Mesodermal cell (in vitro differentiated cells): Measurements from ENCODE around the gene RUFY1.

Source experiments
- H3K27ac ChIP-seq: 2 replicates; pipeline ENCODE4 v1.7.0; 2013; ENCODE audit warnings: mild to moderate bottlenecking, low read depth, low read length, moderate library complexity; ENCODE audit not compliant: severe bottlenecking
- H3K36me3 ChIP-seq: 2 replicates; pipeline ENCODE4 v1.7.1; 2013; ENCODE audit warnings: mild to moderate bottlenecking, low read length, moderate library complexity; ENCODE audit not compliant: control insufficient read depth, insufficient read depth
- H3K4me1 ChIP-seq: one replicate; pipeline ENCODE4 v1.7.1; 2013; ENCODE audit warnings: mild to moderate bottlenecking, low read length; ENCODE audit not compliant: insufficient read depth, control insufficient read depth, poor library complexity, severe bottlenecking
- H3K4me3 ChIP-seq: 2 replicates; pipeline ENCODE4 v1.7.0; 2013; ENCODE audit warnings: low read length, control low read depth, mild to moderate bottlenecking; ENCODE audit not compliant: insufficient read depth, poor library complexity, severe bottlenecking; ENCODE audit errors: extremely low read depth
- H3K9me3 ChIP-seq: 2 replicates; pipeline ENCODE4 v1.7.1; 2013; ENCODE audit warnings: mild to moderate bottlenecking, low read length, moderate library complexity; ENCODE audit not compliant: control insufficient read depth
- WGBS, 2 experiments: methylation state at CpG; one replicate each; pipeline ENCODE4 v1.1.5; 2013; ENCODE audit warnings: missing lambda C conversion rate in 2 of 2; ENCODE audit not compliant: insufficient coverage in 2 of 2; 5-methylcytosine and 5-hydroxymethylcytosine counted together

The RUFY1 gene

DNA sequence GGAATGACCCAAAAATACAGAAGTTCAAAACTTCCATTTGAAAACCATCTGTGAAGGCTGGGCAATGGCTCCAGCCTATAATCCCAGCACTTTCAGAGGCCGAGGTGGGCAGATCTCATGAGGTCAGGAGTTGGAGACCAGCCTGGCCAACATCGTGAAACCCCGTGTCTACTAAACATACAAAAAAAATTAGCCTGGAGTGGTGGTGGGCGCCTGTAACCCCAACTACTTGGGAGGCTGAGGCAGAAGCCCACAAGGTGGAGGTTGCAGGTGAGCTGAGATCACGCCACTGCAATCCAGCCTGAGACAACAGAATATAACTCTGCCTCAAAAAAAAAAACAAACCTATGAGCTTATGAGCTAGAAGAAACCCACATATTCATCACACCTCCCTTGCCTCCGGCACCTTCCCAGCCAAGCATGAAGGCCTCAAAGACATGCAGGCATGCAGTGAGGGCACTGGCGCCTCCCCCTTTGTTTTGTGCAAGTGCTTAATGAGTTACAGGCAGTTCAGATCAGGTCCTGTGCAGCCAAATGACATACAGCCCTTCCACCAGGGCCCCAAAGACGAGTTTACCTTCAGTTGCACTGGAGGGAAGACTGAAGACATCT lies 63.2 kb downstream of the RUFY1 start:
- Histone ChIP-seq H3K9me3 (no peaks in the 10 kb centered on the region), H3K36me3 (peaks cover 97% of the 10 kb centered on the region), H3K4me3 (no peak overlapping the region), H3K4me1 (peaks cover 12% of the 10 kb centered on the region), H3K27ac (peak overlapping the region; percentile 14)
- WGBS, 2 experiments, result 93 to 95% methylated on average over 4 to 5 of the region's 8 CpGs

DNA sequence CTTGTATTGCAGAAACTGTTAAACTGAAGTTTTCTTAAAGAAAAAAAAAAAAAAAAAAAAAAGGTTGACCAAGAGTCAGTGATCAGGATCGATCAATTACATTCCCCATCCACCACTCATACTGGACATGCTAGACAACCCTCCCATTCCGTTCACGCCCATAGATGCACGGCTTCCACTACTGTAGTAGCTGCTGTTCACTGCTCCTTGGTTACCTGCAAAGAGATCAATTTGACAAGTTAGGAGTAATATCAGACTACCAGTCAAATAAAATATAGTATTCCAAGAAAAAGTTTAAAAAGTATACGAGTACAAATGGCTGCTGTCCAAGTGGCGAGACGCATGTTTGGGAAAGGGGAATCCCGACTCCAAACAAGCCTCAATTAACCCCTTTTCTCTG lies 64.4 kb downstream of the RUFY1 start:
- peaks cover 12% of the 10 kb centered on the region for H3K4me1 ChIP-seq
- H3K4me3 ChIP-seq, result no peak overlapping the region
- no peaks in the 10 kb centered on the region for H3K9me3 ChIP-seq
- H3K27ac ChIP-seq, result peak overlapping the region; percentile 12
- WGBS, 2 experiments, result 96 to 98% methylated on average over 4 to 8 of the region's 8 CpGs
- peaks cover 97% of the 10 kb centered on the region for H3K36me3 ChIP-seq

DNA sequence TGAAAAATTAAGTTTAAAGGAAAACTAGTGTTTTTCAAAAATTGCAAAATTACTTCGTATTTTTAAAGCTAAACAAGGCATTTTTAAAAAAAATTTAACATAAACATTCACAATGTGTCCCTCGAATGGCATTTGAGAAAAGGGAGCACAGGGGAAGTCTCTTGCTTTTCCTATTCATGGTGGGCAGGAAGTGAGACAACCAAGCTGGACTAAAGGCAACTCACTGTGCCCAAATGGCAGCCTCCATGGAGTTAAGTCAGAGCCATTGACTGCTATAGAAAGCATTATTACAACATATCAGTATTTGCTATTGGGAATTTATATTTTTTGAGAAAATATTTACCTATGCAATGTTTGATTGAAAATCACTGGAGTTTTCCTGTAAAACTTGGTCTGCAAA lies 64.8 kb downstream of the RUFY1 start:
- Histone ChIP-seq H3K4me3 (no peak overlapping the region), H3K27ac (no peak overlapping the region), H3K4me1 (peaks cover 12% of the 10 kb centered on the region), H3K9me3 (no peaks in the 10 kb centered on the region), H3K36me3 (peaks cover 97% of the 10 kb centered on the region)
- 100% methylated on average over 1 of the region's 2 CpGs; no CpG with 5 or more reads in 1 of the 2 experiments for WGBS, 2 experiments

DNA sequence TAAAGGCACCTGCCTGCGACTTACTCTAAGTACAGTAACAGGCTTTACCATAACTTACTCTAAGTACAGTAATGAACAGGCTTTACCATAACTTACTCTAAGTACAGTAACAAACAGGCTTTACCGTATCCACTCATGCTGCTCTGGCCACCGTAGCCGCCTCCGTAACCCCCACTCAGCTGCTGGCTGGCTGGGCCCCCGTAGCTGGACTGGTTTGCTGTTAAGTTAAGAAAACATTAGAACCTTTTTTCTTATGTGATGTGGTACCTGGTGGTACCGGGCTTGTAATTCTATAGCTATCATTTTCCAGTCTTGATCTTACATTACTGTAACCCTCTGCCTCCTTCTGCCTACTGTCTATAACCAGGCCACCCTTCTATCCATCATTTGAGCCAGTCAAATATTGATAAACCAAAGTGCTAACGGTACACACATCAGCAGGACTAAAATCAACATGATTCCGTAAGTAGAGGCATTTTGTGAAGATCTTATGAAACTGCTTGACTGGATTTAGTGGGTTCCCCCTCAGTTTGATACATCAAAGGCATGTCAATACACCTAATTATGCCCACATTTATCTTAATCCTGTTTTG lies 65.7 kb downstream of the RUFY1 start:
- peak overlapping the region; percentile 19 for H3K27ac ChIP-seq
- peaks cover 12% of the 10 kb centered on the region for H3K4me1 ChIP-seq
- H3K4me3 ChIP-seq, result no peak overlapping the region
- WGBS, 2 experiments, result 99 to 100% methylated on average over 2 to 7 of the region's 9 CpGs
- H3K9me3 ChIP-seq, result no peaks in the 10 kb centered on the region
- peaks cover 97% of the 10 kb centered on the region for H3K36me3 ChIP-seq

DNA sequence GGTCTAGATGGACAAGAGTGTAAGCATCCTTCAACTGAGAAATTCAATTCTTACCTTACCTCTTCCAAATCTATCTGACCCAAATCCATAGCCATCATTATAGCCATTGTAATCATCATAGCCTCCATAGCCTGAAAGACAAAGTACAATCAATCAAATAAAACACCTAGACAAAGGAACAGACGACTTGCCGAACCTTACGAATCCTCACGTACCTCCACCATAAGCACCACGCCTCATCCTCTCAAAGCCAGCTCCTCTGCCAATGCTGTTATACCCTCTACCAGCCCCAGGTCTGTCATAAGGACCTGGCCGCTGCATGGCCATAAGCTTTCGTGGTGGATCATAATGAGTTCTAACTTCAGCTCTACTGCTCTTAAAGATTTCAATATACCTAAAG lies 67.6 kb downstream of the RUFY1 start:
- Histone ChIP-seq H3K27ac (peak overlapping the region; percentile 41), H3K4me3 (no peak overlapping the region), H3K9me3 (no peaks in the 10 kb centered on the region), H3K4me1 (peaks cover 8% of the 10 kb centered on the region), H3K36me3 (peaks cover 94% of the 10 kb centered on the region)
- WGBS, 2 experiments, result 94 to 100% methylated on average over 4 to 5 of the region's 7 CpGs

DNA sequence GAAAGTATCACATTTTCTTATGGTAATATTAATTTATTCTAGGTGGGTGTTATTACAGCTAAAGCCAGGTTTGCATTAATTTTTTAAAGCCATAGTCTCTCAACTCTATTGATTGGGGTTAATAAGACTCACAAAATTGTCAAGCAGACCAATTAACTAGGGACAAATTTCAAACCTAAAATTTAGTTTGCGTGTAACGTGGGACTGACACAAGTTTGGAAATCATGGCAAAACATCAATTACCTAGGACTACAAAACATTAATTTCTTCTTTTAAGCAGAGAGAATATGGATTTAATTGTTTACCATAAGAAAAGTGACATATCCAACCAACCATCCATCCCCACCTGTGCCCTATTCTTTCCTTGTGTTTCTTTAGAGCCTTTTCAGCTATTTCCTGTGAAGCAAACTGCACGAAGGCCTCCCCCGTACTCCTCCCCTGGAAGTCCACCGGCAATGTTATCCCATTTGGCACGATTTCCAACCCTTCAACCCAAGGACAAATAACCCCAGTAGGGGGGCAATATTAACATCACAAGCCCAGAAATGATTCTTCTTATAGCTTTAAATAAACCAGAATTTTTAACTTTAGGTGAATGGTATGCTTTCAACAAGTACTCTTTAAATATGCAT lies 68.7 kb downstream of the RUFY1 start:
- Histone ChIP-seq H3K4me1 (peaks cover 8% of the 10 kb centered on the region), H3K27ac (no peak overlapping the region), H3K4me3 (peak overlapping the region; percentile 15), H3K9me3 (no peaks in the 10 kb centered on the region), H3K36me3 (peaks cover 83% of the 10 kb centered on the region)
- 55 to 59% methylated on average over 4 to 6 of the region's 6 CpGs for WGBS, 2 experiments

DNA sequence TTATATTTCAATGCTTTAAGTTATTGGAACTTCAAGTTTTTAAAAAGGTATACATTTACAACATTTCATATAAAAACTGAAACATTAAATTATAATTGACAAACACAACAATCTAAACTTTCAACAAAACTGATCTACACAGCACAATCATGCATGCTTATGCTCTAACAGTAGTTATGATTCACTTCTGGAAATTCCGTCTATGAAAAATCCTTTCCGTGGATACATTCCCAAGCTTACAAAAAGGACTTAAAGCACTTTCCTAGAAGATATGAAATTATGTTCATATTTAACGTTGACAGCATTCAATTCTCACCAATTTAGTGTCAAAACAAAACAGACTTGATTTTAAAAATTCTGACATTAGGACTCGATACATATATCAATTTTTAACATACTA lies 69.4 kb downstream of the RUFY1 start:
- Histone ChIP-seq H3K27ac (no peak overlapping the region), H3K4me3 (peak overlapping the region; percentile 96), H3K4me1 (peaks cover 14% of the 10 kb centered on the region), H3K9me3 (no peaks in the 10 kb centered on the region), H3K36me3 (peaks cover 76% of the 10 kb centered on the region)
- 86% methylated on average over 1 of the region's 4 CpGs; no CpG with 5 or more reads in 1 of the 2 experiments for WGBS, 2 experiments

DNA sequence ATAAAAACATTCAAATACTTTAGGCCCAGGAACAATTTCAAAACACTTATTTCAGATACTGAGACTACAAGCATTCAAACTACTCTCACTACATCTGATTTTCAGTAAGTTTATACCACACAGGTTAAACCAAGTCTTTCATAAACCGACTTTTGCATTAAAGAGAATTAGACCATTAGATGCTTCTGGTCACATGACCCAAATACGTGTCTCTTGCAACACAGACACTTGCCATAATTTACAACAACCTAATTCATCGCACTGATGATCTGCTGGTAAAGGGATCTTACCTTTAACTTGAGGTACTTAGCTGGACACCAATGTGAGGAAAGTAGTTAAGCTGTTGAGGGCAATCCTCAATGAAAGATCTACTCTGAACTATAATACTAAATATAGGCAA lies 69.9 kb downstream of the RUFY1 start:
- H3K4me1 ChIP-seq, result peaks cover 14% of the 10 kb centered on the region
- H3K4me3 ChIP-seq, result peak overlapping the region; percentile 96
- H3K27ac ChIP-seq, result no peak overlapping the region
- H3K9me3 ChIP-seq, result no peaks in the 10 kb centered on the region
- H3K36me3 ChIP-seq, result peaks cover 70% of the 10 kb centered on the region
- 33 to 71% methylated on average over 1 of the region's 3 CpGs for WGBS, 2 experiments

DNA sequence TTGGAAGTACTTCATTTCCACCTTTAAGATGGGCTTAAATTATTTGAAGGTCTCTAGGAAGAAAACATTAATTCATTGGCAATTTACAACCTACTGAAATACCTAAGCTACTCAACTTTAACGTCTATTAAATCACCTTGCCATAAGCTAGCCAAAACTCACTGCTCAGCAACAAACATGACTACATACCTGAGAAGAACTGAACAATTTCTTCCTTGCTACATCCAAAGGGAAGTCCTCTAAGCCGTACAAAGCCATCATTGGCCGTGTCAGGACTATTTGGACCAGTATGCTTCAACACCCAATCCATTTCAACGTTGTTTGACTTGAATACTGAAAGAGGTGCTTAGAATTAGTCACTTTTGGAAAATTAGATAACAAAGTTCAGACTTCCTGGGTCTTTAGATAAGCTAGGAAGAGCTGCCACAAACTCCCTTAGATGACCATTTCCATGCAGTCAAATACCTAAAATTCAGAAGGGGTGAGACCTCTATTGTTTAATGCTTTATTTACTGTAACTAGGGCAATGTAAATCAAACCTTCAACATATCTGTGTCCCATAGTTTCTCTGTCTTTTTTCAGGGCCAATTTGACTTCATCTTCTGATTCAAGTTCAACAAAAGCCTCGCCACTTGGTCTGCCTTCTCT lies 70.5 kb downstream of the RUFY1 start:
- WGBS, 2 experiments, result 34 to 38% methylated on average over 3 of the region's 5 CpGs
- Histone ChIP-seq H3K4me1 (peaks cover 14% of the 10 kb centered on the region), H3K9me3 (no peaks in the 10 kb centered on the region), H3K36me3 (peaks cover 65% of the 10 kb centered on the region), H3K27ac (peak overlapping the region; percentile 51), H3K4me3 (peak overlapping the region; percentile 96)

DNA sequence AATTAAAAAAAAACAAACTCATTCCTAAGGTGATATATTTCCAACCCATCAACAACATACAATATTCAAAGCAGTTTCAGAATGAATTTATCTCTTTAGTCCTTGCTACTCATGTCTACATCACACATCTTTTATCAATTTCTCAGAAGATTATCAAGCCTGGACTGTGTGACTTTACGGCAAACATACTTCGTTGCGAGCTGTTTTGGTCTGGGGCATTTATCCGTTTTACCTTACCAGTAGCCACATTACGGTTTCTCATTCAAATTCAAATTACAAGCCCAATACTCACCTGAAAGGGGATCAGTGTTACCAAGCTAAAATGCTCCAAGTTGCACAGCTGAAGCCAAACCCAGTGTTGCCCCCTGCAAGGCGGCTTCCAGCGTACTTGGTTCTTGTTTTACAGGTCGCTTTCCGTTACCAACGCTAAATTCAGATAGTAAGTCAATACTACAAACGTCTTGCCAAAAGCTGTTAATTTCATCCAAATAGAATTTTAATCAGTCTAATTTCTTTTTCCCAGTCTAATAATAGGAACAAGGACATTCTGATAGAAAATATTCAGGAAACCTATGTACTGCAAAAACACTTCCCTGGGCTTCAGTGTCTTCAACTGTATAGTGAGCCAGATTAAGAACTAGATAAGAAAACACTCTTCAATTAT lies 71.3 kb downstream of the RUFY1 start:
- H3K4me3 ChIP-seq, result peak overlapping the region; percentile 96
- H3K9me3 ChIP-seq, result no peaks in the 10 kb centered on the region
- H3K27ac ChIP-seq, result peak overlapping the region; percentile 51
- peaks cover 57% of the 10 kb centered on the region for H3K36me3 ChIP-seq
- 13 to 21% methylated on average over 11 of the region's 11 CpGs for WGBS, 2 experiments
- H3K4me1 ChIP-seq, result peaks cover 14% of the 10 kb centered on the region
